Middle frontal gyrus (tissue), 1 donor: Measurements from ENCODE around the gene BHMT.
"Not testable (repeated sequence)": the region's sequence is repeated elsewhere in the genome, so short reads cannot be mapped to it uniquely, and the experiment has no call there.

Source experiments
- DNase-seq: peaks from one replicate; pipeline ENCODE4 v3.0.0-alpha.2; 2015; ENCODE audit warnings: low spot score; ENCODE audit errors: extremely low spot score

The BHMT gene

GRCh38 chr5:79171635-79172245 is 60.1 kb downstream of the BHMT start:
- no peak for DNase-seq

GRCh38 chr5:79172269-79172668 is 60.7 kb downstream of the BHMT start:
- DNase-seq: no peak

GRCh38 chr5:79173626-79174025 is 62.0 kb downstream of the BHMT start:
- DNase-seq: no peak

GRCh38 chr5:79180449-79180848 is 68.8 kb downstream of the BHMT start:
- DNase-seq: not testable (repeated sequence)

GRCh38 chr5:79181419-79182022 is 69.9 kb downstream of the BHMT start:
- DNase-seq: no peak
